MM.1S (cell line): Measurements from ENCODE around the gene TPM4.

ENCODE experiments used
- DNase-seq: peaks from one replicate; pipeline ENCODE4 v3.0.0-alpha.2; 2015
- H2AFZ ChIP-seq: fragments of 300-600 bp; sonication (generic); 2 replicates; pipeline ENCODE4 v1.6.0; 2016; ENCODE audit warnings: antibody characterized with exemption, low read length
- H3F3A ChIP-seq: fragments of 300-600 bp; sonication (generic); 2 replicates; pipeline ENCODE4 v1.6.1; 2016; ENCODE audit warnings: mild to moderate bottlenecking, antibody characterized with exemption, low read length, moderate library complexity, mixed read lengths; ENCODE audit not compliant: insufficient read depth
- H3K27ac ChIP-seq: fragments of 300-600 bp; sonication (generic); 2 replicates; pipeline ENCODE4 v1.5.1; 2016; ENCODE audit warnings: mild to moderate bottlenecking, low read length
- H3K27me3 ChIP-seq: fragments of 300-600 bp; sonication (generic); replicated peaks from 2 replicates; pipeline ENCODE4 v1.6.0; 2016; ENCODE audit warnings: low read length; ENCODE audit not compliant: insufficient read depth
- H3K36me3 ChIP-seq: fragments of 300-600 bp; sonication (generic); replicated peaks from 2 replicates; pipeline ENCODE4 v1.6.1; 2016; ENCODE audit warnings: mild to moderate bottlenecking, low read length, mixed read lengths; ENCODE audit not compliant: insufficient read depth
- H3K4me1 ChIP-seq: fragments of 300-600 bp; sonication (generic); 2 replicates; pipeline ENCODE4 v1.6.1; 2016; ENCODE audit warnings: low read length, mixed read lengths
- H3K4me2 ChIP-seq: fragments of 300-600 bp; sonication (generic); 2 replicates; pipeline ENCODE4 v1.6.0; 2016; ENCODE audit warnings: low read depth, low read length
- H3K4me3 ChIP-seq: fragments of 300-600 bp; sonication (generic); 2 replicates; pipeline ENCODE4 v1.5.1; 2016; ENCODE audit warnings: low read length, mixed read lengths
- H3K79me2 ChIP-seq: fragments of 300-600 bp; sonication (generic); 2 replicates; pipeline ENCODE4 v1.6.1; 2016; ENCODE audit warnings: mixed run types, low read length, mixed read lengths
- H3K9ac ChIP-seq: fragments of 300-600 bp; sonication (generic); 2 replicates; pipeline ENCODE4 v1.6.1; 2016; ENCODE audit warnings: low read length, mixed read lengths
- H3K9me2 ChIP-seq: fragments of 300-600 bp; sonication (generic); replicated peaks from 2 replicates; pipeline ENCODE4 v1.6.1; 2016; ENCODE audit warnings: mild to moderate bottlenecking, low read length, mixed read lengths; ENCODE audit not compliant: insufficient read depth
- H3K9me3 ChIP-seq: fragments of 300-600 bp; sonication (generic); replicated peaks from 2 replicates; pipeline ENCODE4 v1.6.1; 2016; ENCODE audit warnings: mild to moderate bottlenecking, low read length, mixed read lengths; ENCODE audit not compliant: insufficient read depth
- H4K20me1 ChIP-seq: fragments of 300-600 bp; sonication (generic); 2 replicates; pipeline ENCODE4 v1.6.1; 2016; ENCODE audit warnings: mild to moderate bottlenecking, low read length, moderate library complexity, mixed read lengths; ENCODE audit not compliant: insufficient read depth
- CTCF ChIP-seq: fragments of 300-600 bp; sonication (generic); IDR thresholded peaks from 2 replicates; pipeline ENCODE4 v1.5.1; 2016; ENCODE audit warnings: antibody characterized with exemption, low read length, mixed read lengths
- EZH2 ChIP-seq: fragments of 300-600 bp; sonication (generic); optimal IDR thresholded peaks from 2 replicates; pipeline ENCODE3; 2017; ENCODE audit warnings: low read depth, mild to moderate bottlenecking, antibody characterized with exemption, low read length, mixed read lengths
- EZH2phosphoT487 ChIP-seq: fragments of 300-600 bp; sonication (generic); IDR thresholded peaks from 2 replicates; pipeline ENCODE4 v1.6.1; 2018; ENCODE audit warnings: antibody characterized with exemption, low read length

The TPM4 gene

GRCh38 chr19:16061943-16062342, 14.4 kb upstream of the TPM4 start:
- DNase-seq, result no peak
- Histone ChIP-seq H3K9ac (no peak overlapping the region), H3F3A (no peaks in the 10 kb centered on the region), H3K79me2 (no peaks in the 10 kb centered on the region), H3K27ac (no peak overlapping the region), H3K4me3 (no peak overlapping the region), H3K4me2 (no peak overlapping the region), H3K4me1 (0 out of 2 replicates have a peak, but pooled peaks cover 3% of the 10 kb centered on the region), H3K27me3 (peaks cover 10% of the 10 kb centered on the region), H3K36me3 (no peaks in the 10 kb centered on the region), H4K20me1 (no peaks in the 10 kb centered on the region), H3K9me2 (no peaks in the 10 kb centered on the region), H3K9me3 (no peaks in the 10 kb centered on the region), H2AFZ (no peak overlapping the region)
- no peak for TF ChIP-seq CTCF
- TF ChIP-seq EZH2, result no peak
- TF ChIP-seq EZH2phosphoT487, result no peak

- Histone ChIP-seq H2AFZ (no peak overlapping the region), H4K20me1 (no peaks in the 10 kb centered on the region), H3K9me2 (no peaks in the 10 kb centered on the region), H3F3A (no peaks in the 10 kb centered on the region), H3K36me3 (no peaks in the 10 kb centered on the region), H3K79me2 (no peaks in the 10 kb centered on the region), H3K4me2 (peak overlapping the region; percentile 25; the same call in 1 of the 2 replicates), H3K4me3 (no peak overlapping the region), H3K9me3 (no peaks in the 10 kb centered on the region), H3K4me1 (0 out of 2 replicates have a peak, but pooled peaks cover 3% of the 10 kb centered on the region), H3K27ac (no peak overlapping the region), H3K27me3 (peaks cover 9% of the 10 kb centered on the region), H3K9ac (no peak overlapping the region)
- peak; percentile 60 for DNase-seq
- TF ChIP-seq CTCF (peak; percentile 96), EZH2phosphoT487 (no peak)
Measured at GRCh38 chr19:16062789-16063188, 13.5 kb upstream of the TPM4 start.

- no peak for DNase-seq
- Histone ChIP-seq H3K9me3 (no peaks in the 10 kb centered on the region), H3K9me2 (no peaks in the 10 kb centered on the region), H2AFZ (no peak overlapping the region), H3F3A (no peaks in the 10 kb centered on the region), H3K4me2 (no peak overlapping the region), H3K9ac (no peak overlapping the region), H3K4me3 (no peak overlapping the region), H4K20me1 (no peaks in the 10 kb centered on the region), H3K79me2 (no peaks in the 10 kb centered on the region), H3K4me1 (peaks cover 3% of the 10 kb centered on the region; the same call in 1 of the 2 replicates), H3K27ac (no peak overlapping the region), H3K36me3 (no peaks in the 10 kb centered on the region), H3K27me3 (peaks cover 9% of the 10 kb centered on the region)
- TF ChIP-seq CTCF, result no peak
- TF ChIP-seq EZH2phosphoT487, result no peak
- no peak for TF ChIP-seq EZH2
Measured at GRCh38 chr19:16064209-16064889, 11.9 kb upstream of the TPM4 start.
